B cell (primary cell): ENCODE data around the gene CCDC187. TPM values are rescaled to one million over a fixed set of nuclear protein-coding genes. Genes with fewer than 3 reads are reported as not detected.

Experiments
- ATAC-seq: fragments of 200-7000 bp; cut with Tn5 transposase; one replicate; pipeline ENCODE4 v1.10.0; 2021; ENCODE audit warnings: low read depth, mild to moderate bottlenecking, moderate number of reproducible peaks, moderate library complexity
- CTCF ChIA-PET: fragments of 350-600 bp; sonication (Branson Sonifier 250); formaldehyde crosslinking; loops from one replicate; lab custom pipeline; 2021; ENCODE audit warnings: antibody characterized with exemption, inconsistent platforms; lab: Charles Lee
- POLR2A ChIA-PET: fragments of 350-600 bp; sonication (Branson Sonifier 250); formaldehyde crosslinking; loops from one replicate; lab custom pipeline; 2021; ENCODE audit warnings: antibody characterized with exemption; lab: Charles Lee
- DNase-seq: peaks from one replicate; pipeline ENCODE4 v3.0.0; 2013
- H2AFZ ChIP-seq: 2 replicates; pipeline ENCODE4 v1.6.1; 2012; ENCODE audit warnings: mild to moderate bottlenecking, low read depth, low read length; ENCODE audit not compliant: insufficient read depth, poor library complexity, severe bottlenecking
- H3K27ac ChIP-seq, 2 donors: 1 replicate in 1 of 2; 2 replicates in 1 of 2; pipeline ENCODE4 v1.5.1; 2012 to 2013; ENCODE audit warnings: low read length in 2 of 2, mild to moderate bottlenecking in 2 of 2, moderate library complexity in 1 of 2
- H3K27me3 ChIP-seq, 4 experiments: fragments of 200-600 bp in 1 of 4; sonication (generic) in 1 of 4; replicated peaks in 1 of 4; 1 replicate in 2 of 4; 2 replicates in 2 of 4; pipeline versions ENCODE4 v1.6.1 to v1.7.0; 2013 to 2016; ENCODE audit warnings: low read length in 3 of 4, mild to moderate bottlenecking in 2 of 4, mixed read lengths in 1 of 4, moderate library complexity in 1 of 4; ENCODE audit not compliant: insufficient read depth in 4 of 4, control insufficient read depth in 3 of 4; ENCODE audit errors: control extremely low read depth in 1 of 4
- H3K36me3 ChIP-seq, 2 experiments: replicated peaks in 1 of 2; 1 replicate in 1 of 2; 2 replicates in 1 of 2; pipeline versions ENCODE4 v1.6.1 to v1.7.1; 2013; ENCODE audit warnings: low read length in 1 of 2; ENCODE audit not compliant: insufficient read depth in 2 of 2, control insufficient read depth in 1 of 2; ENCODE audit errors: control extremely low read depth in 1 of 2, extremely low read depth in 1 of 2
- H3K4me1 ChIP-seq, 2 donors: fragments of 200-600 bp in 1 of 2; sonication (generic) in 1 of 2; 1 replicate in 1 of 2; 2 replicates in 1 of 2; pipeline versions ENCODE4 v1.5.1 to v1.6.1; 2013 to 2017; ENCODE audit warnings: low read length in 2 of 2; ENCODE audit not compliant: control insufficient read depth in 2 of 2, insufficient read depth in 2 of 2
- H3K4me2 ChIP-seq: replicated peaks from 2 replicates; pipeline ENCODE3; 2012; ENCODE audit warnings: mild to moderate bottlenecking, low read depth, low read length; ENCODE audit not compliant: poor library complexity, severe bottlenecking
- H3K4me3 ChIP-seq, 5 experiments: fragments of 200-600 bp in 1 of 5; sonication (generic) in 1 of 5; 1 replicate in 3 of 5; 2 replicates in 2 of 5; pipeline versions ENCODE4 v1.5.1 to v1.7.0; 2011 to 2016; ENCODE audit warnings: low read length in 4 of 5, mild to moderate bottlenecking in 4 of 5, low read depth in 2 of 5, control low read depth in 1 of 5, moderate library complexity in 1 of 5; ENCODE audit not compliant: insufficient read depth in 1 of 5; ENCODE audit errors: control extremely low read depth in 1 of 5, extremely low read depth in 1 of 5
- H3K79me2 ChIP-seq: fragments of 200-600 bp; sonication (generic); one replicate; pipeline ENCODE4 v1.6.0; 2016; ENCODE audit warnings: low read length; ENCODE audit not compliant: control insufficient read depth, insufficient read depth
- H3K9ac ChIP-seq: fragments of 200-600 bp; sonication (generic); 2 replicates; pipeline ENCODE4 v1.6.1; 2017; ENCODE audit warnings: mild to moderate bottlenecking, low read length, moderate library complexity
- H3K9me3 ChIP-seq, 3 donors: one replicate each; pipeline versions ENCODE4 v1.6.1 to v1.7.1; 2013; ENCODE audit warnings: low read length in 2 of 3; ENCODE audit not compliant: control insufficient read depth in 2 of 3, insufficient read depth in 1 of 3; ENCODE audit errors: control extremely low read depth in 1 of 3
- H4K20me1 ChIP-seq: 2 replicates; pipeline ENCODE4 v1.6.0; 2012; ENCODE audit warnings: mild to moderate bottlenecking, low read length; ENCODE audit not compliant: insufficient read depth, control insufficient read depth, poor library complexity, severe bottlenecking
- H3K27ac Mint-ChIP-seq: one replicate; pipeline ENCODE4 v1.8.0; 2021; ENCODE audit warnings: mixed read lengths
- H3K27me3 Mint-ChIP-seq: one replicate; pipeline ENCODE4 v1.8.0; 2021; ENCODE audit warnings: mixed read lengths
- H3K4me1 Mint-ChIP-seq: one replicate; pipeline ENCODE4 v1.8.0; 2021; ENCODE audit warnings: mixed read lengths
- H3K4me3 Mint-ChIP-seq: one replicate; pipeline ENCODE4 v1.8.0; 2021; ENCODE audit warnings: mixed read lengths
- H3K9me3 Mint-ChIP-seq: one replicate; pipeline ENCODE4 v1.8.0; 2022; ENCODE audit warnings: mixed read lengths; ENCODE audit not compliant: insufficient read depth
- CTCF ChIP-seq: fragments of 200-600 bp; IDR thresholded peaks from one replicate; pipeline ENCODE4 v1.8.0; 2022; ENCODE audit warnings: antibody characterized with exemption, mild to moderate bottlenecking
- EZH2 ChIP-seq: IDR thresholded peaks from 2 replicates; pipeline ENCODE4 v1.6.1; 2012; ENCODE audit warnings: borderline replicate concordance, low read depth, mild to moderate bottlenecking, moderate library complexity, low read length; ENCODE audit not compliant: insufficient read depth, poor library complexity, severe bottlenecking
- WGBS: methylation state at CpG from one replicate; pipeline ENCODE4 v1.1.5; 2013; ENCODE audit warnings: missing lambda C conversion rate; ENCODE audit not compliant: insufficient coverage; 5-methylcytosine and 5-hydroxymethylcytosine counted together
- intact Hi-C: fragments of 100-400 bp; cut with micrococcal nuclease; formaldehyde crosslinking; loops from one replicate; pipeline ENCODE4 v1.10.0; 2022
- polyA plus RNA-seq: library from polyadenylated mRNA; depleted of rRNA; stranded (reverse); fragments of >200 nt; gene quantifications from 2 replicates; pipeline ENCODE4 v1.2.3, GENCODE V29; 2012
- total RNA-seq, 2 donors: library from RNA; stranded (reverse); fragments of 120-200 nt in 1 of 2; gene quantifications; 1 replicate in 1 of 2; 2 replicates in 1 of 2; pipeline versions ENCODE4 v1.2.3 to v1.2.4, GENCODE V29; 2013 to 2022

Gene CCDC187
- total and polyA plus RNA-seq, 2 donors (not counting 1 experiment from before 2014, with no cell fraction given) = 1.5 to 7.6 TPM

GRCh38 chr9:136229096-136230065 is 74.5 kb downstream of the CCDC187 start:
- DNase-seq = no peak
- Histone ChIP-seq H3K79me2 (peaks cover 91% of the 10 kb centered on the region), H3K36me3 (peaks cover 0 to 58% of the 10 kb centered on the region in 2 experiments), H2AFZ (no peak overlapping the region), H3K4me1 (peaks cover 51 to 80% of the 10 kb centered on the region in 2 donors), H3K4me3 (no peak overlapping the region), H3K9ac (no peak overlapping the region), H3K27me3 (no peaks in the 10 kb centered on the region), H3K27ac (no peak overlapping the region), H3K4me2 (no peak overlapping the region), H4K20me1 (peaks cover 79% of the 10 kb centered on the region), H3K9me3 (peaks cover 0 to 10% (median 0%) of the 10 kb centered on the region in 3 donors)
- no peak for TF ChIP-seq EZH2
- no peak for TF ChIP-seq CTCF
- POLR2A ChIA-PET = interaction anchor here (6.4 kb wide), 1 partner anchor 10 kb away, joined by 53 read pairs; no protein-coding TSS in a partner anchor
- ATAC-seq = no peak
- Mint-ChIP-seq H3K27ac (peak overlapping the region; percentile 85), H3K27me3 (no peaks in the 10 kb centered on the region), H3K9me3 (no peaks in the 10 kb centered on the region), H3K4me3 (peak overlapping the region; percentile 27), H3K4me1 (peaks cover 88% of the 10 kb centered on the region)
- CTCF ChIA-PET = interaction anchor here (7.7 kb wide), 1 partner anchor 12 kb away, joined by 102 read pairs; no protein-coding TSS in a partner anchor
- intact Hi-C loops = no loop called here
- WGBS = 98% methylated on average over 33 of the region's 33 CpGs
